ENCODE measurements around the gene UNC5B.
A peak's percentile ranks its signal among the peaks of the same experiment; 100 is the strongest.

Gene UNC5B

DNA sequence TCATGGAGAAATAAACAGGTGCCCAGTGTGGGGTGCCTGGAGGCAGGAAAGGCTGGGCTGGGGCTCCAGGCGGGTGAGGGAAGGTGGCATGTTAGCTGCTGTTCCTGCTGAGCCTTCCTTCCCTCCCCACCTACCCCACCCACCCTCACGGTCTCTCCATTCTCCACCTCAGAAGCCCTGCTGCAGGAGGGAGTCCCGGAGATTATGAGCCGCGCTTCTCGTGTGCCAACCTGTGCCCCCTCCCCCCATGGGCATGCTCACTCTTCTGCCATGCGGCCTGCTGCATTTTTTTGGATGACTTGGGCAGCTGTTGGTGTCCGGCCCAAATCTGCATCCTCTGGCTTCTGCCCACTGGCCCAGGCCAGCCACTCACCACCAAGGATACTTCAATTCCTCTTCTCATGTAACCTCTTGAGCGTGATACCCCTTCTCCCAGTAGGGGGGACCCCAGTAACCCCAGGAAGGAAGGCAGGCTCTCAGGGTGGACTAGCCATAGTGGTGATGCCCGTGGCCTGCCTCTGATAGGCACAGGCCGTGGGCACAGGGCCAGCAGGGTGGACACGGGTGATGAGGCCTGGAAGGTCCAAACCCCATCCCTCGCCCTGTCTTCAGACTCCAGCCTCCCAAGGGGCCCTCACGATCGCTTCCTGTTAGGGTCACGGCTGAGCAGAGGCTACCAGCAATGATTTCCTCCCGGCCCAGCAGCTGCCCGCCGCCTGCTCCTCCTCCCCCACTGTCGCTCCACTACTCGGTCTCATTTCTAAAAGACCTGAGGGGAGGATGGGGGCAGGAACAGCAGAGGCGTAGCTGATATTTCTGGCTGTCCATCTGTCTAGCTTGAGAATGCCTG is 27.8 kb downstream of the UNC5B start:
- no peak for DNase-seq (ENCODE audit: low read depth)

DNA sequence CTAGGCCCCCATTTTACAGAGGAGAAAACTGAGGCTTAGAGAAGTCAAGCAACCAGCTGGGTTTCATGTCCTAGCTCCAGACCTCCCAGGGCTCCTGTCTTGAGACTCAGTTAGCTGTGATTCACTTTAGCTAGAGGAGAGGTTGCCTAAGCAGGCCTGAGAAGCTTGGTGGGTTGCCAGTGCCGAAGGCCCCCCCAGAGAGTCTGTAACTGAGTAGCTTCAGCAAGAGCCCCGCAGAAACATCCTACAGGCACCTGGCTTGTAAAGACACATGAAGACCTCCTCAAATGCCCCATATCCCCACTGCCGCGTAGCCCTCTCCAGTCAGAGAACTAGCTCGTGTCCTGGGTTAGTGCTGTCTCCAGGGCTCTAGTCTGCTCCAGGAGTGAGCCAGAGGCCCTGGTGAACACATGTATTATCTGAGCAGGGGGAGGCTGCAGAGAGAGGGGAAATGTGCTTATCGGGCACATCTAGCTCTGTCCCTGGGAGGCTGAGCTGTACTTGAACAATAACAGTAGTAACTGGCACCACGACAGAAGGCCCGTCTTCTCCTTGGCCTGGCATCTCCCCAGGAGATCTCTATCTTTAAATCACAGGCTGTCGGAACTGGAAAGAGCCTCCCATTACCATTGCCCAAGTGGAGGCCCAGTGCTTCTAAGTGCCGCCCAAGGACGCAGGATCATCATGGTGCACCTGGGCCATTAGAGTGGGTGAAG is 28.9 kb downstream of the UNC5B start:
- DNase-seq (ENCODE audit: low read depth), result peak; percentile 90

DNA sequence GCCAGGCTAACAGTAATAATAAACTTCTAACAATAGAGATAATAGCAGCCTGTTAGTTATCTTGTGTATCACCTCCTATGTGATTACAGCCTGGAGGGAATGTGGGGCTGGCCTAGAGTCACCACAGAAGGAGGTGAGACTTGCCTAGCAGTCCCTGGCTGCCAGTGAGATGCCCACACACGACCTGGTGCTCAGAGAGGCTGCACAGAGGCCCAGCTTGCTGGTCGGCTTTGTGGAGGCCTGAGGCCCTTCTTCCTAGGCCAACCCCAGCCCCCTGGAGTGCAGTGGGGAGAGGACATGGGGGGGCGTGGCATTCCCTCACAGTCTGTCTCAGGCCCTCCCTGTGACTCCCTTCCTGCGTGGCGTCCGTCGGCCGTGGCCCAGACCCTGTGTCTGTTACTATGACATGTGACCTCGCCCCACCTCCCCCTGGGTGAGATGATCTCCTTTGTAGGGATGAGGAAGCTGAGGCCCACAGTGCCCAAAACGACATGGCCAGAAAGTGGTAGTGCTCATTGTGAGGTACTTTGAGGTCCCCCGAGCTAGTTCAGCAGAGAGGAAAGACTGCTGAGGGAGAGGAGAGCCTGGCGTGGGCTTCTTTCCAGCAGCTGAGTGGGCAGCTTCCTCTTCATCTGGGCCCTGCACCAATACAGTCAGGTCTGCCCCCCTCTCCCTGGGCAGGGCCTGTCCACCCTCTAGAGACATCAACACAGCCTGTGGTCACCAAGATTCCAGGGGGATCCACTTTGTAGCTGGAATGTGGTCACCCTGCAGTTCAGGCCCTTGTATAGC is 29.7 kb downstream of the UNC5B start:
- DNase-seq (ENCODE audit: low read depth), result no peak

DNA sequence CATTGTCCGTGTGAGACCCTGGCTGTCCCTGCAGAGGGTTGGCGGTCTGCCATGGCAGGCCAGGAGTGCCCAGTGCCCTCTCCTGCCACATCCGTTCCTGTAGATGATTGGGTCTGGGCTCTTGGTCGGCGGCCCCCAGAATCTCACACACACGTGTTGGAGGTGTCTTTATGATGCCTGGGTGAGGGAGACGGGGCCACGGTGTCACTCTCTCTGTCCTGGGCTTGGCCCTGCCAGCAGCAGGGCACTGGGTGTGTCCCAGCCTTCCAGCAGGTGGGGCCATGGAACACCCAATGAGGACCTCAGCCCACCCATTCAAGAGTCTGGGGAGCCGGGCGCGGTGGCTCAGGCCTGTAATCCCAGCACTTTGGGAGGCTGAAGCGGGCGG is 30.2 kb downstream of the UNC5B start:
- no peak for DNase-seq (ENCODE audit: low read depth)

DNA sequence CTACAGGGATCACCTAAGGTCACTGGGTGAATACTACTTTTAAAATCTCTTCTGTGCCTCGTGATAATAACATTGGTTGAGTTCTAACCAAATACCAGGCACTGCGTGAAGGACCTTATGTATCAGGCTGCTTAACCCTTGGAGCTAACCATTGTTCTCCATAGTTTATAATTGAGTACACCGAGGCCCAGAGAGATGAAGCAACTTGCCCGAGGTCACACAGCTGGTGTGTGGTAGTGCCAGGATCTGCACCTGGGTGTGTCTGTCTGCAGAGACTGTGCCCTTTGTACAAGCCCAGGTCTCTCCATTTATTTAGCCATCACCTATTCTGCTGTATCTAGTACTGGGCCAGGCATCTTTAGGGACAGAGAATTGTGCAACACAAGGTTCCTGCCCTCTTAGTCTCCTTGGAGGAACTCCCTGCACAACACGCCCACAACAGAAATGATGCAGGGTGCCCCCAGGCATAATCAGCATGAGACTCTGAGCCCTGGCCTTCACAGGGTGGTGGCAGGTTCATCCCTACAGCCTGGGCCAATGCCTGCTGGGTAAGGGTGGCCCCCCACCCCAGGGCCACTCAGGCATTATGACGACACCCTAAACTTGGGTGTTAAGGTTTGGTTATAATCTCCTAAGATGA is 31.5 kb downstream of the UNC5B start:
- DNase-seq (ENCODE audit: low read depth), result peak; percentile 31

DNA sequence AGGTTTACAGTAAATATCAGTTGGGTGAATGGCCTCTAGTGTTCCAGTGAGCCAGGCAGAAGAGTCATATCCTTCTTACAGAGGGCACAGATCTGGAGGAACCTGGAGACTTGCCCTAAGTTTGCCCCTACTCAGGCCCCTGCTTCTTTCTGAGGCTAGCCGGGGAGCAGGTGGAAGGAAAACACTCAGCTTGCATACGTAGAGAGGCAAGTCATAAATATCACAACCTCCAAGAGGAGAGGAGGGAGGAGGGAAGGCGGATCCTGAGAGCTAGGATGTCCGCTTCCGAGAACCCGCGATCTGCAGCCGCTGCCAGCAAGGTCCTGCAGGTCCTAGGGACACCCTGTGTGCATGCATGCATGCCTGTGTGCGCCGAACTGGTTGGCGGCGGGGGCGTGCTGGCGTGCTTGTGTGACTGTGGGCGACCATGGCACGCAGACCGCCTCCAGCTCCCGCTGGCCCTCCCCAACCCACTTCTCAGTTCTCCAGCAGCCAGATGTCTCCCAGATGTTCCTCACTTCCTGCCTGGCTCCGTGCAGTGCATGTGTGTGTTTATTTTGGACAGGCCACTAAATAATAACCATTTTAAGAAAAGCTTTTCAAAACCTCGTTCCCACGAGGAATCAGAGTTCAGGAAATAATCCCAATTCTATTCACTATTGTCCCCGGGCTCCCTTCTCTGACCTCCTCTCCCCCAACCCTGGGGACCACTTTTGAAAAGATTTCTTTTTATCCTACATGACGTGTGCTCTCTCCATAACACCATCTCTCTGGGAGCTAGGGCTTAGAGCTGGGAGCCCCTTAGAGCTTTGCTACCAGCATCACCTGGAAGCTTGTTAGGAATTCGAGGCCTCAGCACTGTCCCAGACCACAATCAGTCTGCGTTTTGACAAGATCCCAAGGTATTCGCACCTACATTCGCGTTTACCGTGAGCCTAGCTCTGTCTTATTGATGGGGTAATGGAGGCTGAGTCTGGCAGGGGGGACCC is 32.4 kb downstream of the UNC5B start:
- DNase-seq (ENCODE audit: low read depth), result peak; percentile 39

DNA sequence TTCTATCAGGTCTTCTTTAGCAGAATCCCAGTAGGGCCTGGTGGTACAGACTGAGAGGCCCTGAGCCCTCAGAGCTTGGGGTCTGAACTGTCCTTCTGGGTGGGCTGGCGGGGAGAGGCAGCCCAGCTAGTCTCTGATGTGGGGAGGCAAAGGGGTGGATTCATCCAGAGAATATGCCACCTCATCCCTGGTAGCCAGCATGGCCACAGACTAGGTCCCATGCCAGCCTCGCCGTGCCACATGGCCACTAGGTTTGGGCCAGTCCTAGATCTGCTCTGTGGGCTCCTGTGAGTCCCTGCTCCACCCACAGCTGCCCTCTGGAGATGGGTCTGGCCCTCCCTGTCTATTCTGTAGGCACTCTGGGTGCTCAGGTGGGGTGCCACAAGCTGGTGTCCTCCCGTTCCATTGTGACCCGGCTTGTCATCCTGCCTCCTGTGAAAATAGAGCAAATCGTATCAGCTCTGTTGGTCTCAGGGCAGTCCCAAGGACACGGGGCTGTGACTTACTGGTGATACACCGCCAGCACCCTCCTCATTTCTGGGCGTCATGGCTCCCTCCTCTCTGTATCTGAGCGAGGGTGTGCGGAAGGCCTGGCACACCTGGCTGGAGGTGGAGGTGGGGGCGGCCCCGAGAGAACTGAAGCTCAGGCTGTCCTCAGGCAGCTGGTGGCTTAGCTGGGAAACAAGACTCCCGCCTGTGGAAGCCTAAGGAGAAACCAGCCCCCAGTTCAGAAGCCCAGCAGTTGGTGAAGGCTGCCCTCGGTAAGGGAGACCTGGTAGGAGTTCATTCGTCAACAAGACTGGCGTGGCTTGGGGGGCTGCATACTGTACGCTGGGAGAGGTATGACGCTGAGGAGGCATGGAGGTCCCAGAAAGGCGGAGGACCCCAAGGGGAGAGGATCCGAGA is 33.3 kb downstream of the UNC5B start:
- DNase-seq (ENCODE audit: low read depth), result no peak

DNA sequence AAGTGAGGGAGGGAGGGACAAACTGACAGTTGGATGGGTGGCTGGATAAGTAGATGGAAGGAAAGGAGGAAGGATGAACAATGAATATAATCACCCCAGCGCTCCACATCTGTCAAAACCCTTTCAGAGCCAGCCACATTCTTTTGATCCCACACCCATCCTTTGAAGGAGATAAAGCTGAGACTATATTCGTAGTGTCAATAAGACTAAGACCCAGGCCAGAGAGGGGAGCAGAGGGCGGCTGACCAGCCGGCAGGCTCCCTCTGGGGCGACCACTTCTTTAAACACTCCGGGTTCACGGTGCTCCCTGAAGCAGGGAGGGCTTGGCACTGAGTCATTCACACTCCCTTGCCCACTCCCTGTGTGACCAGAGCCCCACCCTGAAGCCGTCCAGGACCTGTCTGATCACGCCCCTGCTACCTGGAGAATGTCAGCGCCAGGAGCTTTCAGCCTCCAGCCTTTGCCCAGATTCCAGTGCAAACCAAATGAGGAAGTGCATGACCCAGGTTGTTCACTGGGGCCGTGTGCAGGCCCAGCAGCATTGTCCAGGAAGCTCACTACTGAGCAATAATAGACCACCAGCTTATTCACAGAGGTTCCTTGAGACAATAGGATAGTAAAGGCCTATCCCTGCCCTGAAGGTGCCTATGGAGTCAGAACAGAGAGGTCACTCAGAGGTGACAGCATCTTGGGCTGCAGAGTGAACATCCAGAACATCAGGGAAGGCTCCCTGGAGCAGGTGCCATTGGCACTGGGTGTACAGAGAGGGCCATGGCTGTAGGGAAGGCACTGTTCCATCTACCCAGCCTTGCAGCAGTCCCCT is 34.4 kb downstream of the UNC5B start:
- DNase-seq (ENCODE audit: low read depth), result no peak

DNA sequence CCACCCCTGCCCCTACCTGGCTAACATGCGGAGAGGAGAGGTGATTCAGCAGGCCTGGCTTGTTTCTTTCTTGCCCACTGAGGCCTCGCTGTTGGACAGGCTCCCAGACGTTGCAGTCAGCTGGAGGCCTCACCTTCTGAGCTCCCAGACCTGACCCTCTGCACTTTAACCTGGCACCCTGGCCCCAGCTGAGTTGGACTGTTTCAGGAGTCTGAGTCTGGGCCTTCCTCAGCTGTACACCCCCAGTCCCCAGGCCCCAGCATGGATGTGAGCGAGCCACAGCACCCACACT is 35.0 kb downstream of the UNC5B start:
- no peak for DNase-seq (ENCODE audit: low read depth)

DNA sequence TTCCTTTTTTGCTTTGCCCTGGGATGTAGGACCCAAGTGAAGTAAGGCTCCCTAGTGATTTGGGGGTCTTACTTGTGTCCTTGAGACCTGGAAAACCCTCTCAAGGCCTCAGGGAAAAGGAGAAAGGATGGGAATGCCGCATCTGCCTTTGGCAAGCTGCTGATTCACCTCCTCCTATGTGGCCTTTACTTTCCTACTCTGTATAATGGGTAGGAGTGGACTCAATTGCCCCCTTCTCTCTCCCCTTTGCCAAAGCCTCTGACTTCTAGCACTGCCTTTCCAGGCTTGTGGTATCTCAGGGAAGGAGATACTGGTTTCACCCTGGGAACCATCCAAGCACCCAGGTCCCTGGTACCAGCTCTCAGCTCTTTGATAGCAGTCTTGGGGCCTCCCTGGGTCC is 35.4 kb downstream of the UNC5B start:
- DNase-seq (ENCODE audit: low read depth), result no peak

DNA sequence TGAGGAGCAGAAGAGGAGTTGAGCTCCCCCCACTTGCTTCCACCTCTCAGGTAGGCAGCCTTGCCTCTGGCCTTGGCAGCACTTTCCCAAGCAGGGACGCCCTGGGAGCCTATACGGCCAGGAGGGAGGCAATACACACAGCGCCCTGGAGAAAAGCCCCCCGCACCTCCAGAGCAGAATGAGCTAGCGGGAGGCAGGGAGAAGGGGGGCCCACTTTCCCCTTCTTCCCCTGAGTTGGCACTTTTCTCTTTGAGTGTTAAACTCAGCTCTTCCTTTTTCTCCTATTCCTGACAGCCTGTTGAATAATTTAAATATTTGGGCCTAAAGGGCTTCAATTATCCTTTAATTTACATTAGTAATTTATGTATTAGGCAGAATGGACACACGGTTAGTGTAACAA is 35.8 kb downstream of the UNC5B start:
- no peak for DNase-seq (ENCODE audit: low read depth)

DNA sequence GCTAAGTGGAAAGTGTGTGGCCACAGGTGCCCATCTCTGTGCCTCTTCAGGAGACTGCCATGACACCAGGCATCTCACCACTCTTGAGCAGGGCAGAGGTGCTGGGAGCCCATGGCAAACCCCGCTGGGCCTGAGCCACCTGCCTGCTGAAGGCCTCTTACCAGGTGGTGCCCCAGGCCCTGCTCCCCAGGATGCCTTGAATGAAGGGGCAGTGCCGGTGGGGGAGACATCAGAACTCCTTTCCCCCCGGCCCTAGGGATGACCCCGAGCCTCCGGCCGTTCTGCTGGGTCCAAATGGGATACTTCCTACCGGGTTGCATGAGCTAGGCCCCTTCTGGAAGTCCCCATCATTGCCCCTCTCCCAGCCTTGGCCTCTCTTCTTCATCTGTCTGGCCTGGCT is 37.6 kb downstream of the UNC5B start:
- DNase-seq (ENCODE audit: low read depth), result no peak

DNA sequence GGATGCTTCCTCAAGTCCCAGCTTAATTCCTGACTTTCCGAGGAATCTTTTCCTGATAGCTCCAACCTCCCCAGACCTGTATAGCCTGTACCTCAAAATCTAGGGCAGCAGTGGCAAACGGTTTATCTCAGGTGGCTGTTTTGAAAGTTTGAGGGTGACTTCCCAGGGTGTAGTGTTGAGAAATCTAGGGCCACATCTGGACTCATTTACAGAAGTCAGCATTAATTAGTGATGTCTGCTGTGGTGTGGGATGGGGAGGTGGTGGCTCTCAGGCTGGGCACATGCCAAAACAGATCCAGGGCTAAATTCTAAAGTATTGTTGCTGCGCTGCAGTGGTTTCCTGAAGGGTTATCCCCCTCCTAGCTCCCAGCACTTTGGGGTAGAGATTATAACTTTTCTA is 38.0 kb downstream of the UNC5B start:
- DNase-seq (ENCODE audit: low read depth), result no peak

DNA sequence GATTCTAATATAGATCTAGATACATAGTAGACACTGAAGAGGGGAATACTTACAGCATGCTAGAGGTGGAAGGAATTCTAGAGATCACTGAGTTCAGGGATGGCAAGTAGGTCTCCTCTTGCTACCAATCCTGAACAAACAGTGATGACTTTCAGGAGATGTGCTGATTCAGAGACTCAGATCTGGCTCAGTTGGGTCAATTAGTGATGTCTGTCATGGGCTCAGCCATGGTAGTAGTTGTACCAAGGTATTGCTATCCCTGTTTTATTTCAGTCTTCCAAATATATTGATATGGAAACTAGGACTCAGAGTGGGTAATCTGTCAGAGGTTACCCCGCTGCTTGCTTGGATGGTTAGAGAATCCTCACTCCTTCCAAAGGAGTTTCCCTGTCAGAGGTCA is 38.5 kb downstream of the UNC5B start:
- no peak for DNase-seq (ENCODE audit: low read depth)

DNA sequence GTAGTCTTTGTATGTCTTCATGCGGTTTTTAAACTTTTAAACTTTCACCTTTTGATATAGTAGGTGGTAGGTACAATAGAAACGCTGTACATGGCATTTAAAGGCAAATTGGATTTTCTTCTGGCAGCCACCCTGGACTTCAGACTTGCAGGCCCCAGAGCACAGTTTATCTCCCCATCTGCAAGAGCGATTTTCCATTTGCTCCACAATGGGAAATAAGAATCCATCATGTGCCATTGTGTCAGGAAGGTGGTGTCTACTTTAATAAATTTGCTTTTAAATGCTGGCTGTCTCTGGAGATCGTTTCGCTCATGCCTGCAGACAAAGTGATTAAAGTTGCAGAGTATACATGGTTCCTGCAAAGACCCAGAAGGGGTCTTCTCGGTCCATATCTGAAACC is 38.9 kb downstream of the UNC5B start:
- DNase-seq (ENCODE audit: low read depth), result no peak

DNA sequence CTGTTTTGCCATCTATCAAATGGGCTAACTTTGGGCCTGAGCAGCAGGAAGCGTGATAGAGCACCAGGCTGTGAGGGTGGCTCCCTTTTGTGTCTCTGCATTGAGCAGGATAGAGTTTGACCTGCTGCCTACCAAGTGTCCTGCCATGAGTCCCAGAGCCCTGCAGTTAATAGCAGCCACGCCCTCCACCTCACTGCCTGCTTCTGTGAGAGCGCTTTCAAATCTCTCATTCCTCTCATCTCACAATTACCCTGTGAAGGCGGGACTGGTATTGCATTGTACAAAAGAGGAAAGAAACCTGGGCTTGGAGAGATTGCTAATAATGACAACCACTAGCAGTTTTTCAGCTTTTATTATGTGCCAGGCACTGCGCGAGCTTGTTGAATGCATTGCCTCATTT is 39.9 kb downstream of the UNC5B start:
- no peak for DNase-seq (ENCODE audit: low read depth)

DNA sequence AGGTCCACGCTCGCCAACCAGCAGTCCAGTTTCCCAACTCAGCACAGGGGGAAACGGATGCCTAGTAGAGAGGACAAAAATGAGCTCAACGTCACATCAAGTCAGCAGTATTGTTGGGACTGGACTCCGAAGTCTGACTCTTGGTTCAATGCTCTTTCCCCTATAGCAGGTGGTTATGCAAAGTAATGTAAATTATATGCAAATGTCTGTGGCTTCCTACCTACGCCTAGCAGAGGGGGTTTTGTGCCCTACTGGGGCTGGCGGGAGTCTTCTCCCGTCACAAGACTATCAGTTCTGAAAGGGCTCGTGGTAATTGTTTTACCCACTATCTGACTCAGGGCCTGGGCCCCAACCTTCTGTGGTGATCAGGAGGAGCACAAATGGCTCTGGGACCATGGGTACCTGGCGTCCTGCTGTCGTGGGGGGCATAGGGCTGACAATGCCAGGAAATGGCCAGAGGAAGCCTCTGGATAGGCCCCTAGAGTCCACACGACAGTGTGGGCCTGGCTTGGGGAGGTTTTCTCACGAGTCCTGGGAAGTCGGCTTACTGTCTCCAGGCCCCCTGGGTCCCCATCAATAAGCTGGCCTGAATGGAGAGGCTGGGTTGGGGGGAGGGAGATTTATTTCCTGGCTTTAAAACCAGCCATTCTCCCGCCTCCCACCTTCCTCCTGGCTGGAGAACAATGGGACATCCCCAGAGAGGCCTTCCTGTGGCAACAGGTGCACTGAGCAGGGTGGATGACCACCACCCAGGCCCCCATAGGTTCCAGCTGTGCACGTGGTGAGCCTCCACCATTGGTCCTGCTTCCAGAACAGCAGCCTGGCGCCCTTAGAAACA is 41.8 kb downstream of the UNC5B start:
- no peak for DNase-seq (ENCODE audit: low read depth)

DNA sequence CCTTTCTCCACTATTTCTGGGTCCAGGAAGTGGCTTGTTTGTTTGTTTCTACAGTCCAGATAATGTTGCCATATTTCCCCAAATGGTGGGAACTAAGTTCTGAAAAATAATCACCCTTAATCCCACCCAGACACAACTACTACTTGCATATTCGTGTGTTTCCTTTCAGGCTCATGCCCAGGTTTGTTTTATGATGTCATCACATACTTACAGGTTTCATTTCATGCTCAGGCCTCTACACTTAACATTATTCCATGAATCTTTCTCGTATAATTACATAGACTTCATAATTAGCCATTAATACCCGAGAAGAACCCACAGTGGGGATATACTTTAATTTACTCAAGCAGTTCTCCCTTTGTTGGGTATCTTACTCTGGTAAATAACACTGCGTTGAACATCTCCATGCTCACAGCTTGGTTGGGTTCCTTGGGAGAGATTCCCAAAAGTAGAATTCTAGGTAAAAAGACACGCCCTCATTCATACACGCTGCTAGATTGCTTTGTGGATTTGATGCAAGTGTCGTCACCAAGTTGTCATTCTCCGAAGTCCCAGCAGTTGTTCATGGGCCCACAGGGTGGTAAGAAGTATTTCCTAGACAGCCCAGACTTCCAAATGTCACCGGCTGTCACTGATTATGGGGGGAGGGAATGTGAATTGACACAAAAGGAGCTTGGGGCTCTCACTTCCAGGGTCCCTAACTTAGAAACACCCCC is 42.6 kb downstream of the UNC5B start:
- DNase-seq (ENCODE audit: low read depth), result no peak

All from amniotic epithelial cell (primary cell).